ENCODE data around the gene RUVBL2. TPM values are rescaled to one million over a fixed set of nuclear protein-coding genes. Genes with fewer than 3 reads are reported as not detected.
A peak's percentile ranks its signal among the peaks of the same experiment; 100 is the strongest.

RUVBL2 gene
- total RNA-seq, 1 donor from 2014 or later = 62.2 TPM

GRCh38 chr19:48991011-48991609 is 2.6 kb upstream of the RUVBL2 start:
- H3K27ac Mint-ChIP-seq = no peak overlapping the region

DNA sequence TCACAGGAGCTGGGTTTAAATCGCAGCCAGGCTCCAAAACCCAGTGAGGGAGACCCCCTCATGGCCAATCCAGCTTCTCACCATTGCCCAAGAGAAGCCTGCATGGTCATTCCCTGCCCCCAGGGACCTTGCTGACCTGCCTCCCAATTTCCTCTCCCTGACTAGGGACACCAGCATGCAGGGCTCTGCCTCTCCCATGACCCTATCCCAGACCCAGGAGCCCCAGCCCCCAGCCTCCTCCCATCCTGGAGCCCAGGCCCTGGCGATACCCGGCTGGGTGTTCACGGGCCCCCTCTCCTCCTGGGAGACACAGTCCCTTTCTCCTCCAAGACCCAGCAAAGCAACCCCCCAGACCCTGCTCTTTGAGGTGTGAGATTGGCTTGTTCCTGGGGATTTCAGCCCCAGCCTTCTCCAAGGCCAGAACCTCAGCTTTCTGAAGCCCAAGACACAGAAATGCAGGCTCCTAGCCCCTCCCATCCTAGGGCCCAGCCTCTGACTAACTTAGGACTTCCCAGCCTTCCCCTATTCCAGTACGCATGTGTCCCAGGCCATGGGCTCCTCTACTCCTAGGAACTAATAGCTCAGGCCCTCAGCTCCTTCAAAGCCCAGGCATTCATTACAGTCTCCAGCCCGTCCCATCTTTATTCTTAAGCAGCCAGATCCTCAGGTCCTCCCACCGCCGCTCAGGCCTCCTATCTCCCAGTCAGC is 1.7 kb upstream of the RUVBL2 start:
- Mint-ChIP-seq H3K4me3 (peak overlapping the region; percentile 93), H3K27ac (peak overlapping the region; percentile 99), H3K9me3 (no peaks in the 10 kb centered on the region), H3K27me3 (ENCODE audit: low read depth) (no peaks in the 10 kb centered on the region), H3K36me3 (peaks cover 18% of the 10 kb centered on the region), H3K4me1 (peaks cover 31% of the 10 kb centered on the region)
- DNase-seq (ENCODE audit: low spot score in 2 of 2, unreplicated experiment in 2 of 2) = no peak
- no peak for TF ChIP-seq CTCF (IDR thresholded peaks at IDR 0.05; ENCODE audit: unreplicated experiment)

More at GRCh38 chr19:48991011-48991609, 2.6 kb upstream of the RUVBL2 start:
- Mint-ChIP-seq H3K4me1 (peaks cover 31% of the 10 kb centered on the region), H3K27me3 (ENCODE audit: low read depth) (no peaks in the 10 kb centered on the region), H3K4me3 (peak overlapping the region; percentile 15), H3K9me3 (no peaks in the 10 kb centered on the region), H3K36me3 (peaks cover 18% of the 10 kb centered on the region)
- no peak for DNase-seq (ENCODE audit: low spot score in 2 of 2, unreplicated experiment in 2 of 2)
- no peak for TF ChIP-seq CTCF (IDR thresholded peaks at IDR 0.05; ENCODE audit: unreplicated experiment)

DNA sequence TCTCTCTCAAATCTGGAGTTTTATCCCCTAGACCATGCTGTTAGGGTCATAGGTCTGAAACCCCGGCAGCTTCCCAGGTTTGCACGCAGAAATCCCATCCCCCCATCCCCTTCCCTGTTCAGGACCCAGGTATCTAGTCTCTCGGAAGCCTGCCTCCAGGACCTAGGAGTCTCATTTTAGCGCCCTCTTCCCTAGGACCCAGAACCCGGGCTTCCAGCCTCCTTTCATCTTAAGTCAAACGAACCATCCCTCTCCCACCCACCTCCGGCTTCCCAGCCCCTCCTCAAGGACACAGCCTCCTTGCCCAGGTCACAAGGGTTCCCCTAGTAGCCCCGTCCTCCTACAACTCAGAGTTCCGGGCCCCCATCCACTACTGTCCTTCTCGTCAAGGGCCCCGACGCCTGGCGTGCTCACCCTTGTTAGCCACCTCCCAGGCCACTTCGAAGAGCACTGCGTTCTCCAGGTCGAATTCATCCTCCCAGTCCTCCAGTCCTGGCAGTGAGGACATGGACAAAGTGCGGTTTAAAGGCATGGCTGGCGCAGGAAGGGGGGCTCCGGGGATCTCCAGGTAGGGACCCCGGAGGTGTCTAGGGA is 1.0 kb upstream of the RUVBL2 start:
- Mint-ChIP-seq H3K9me3 (no peaks in the 10 kb centered on the region), H3K36me3 (peaks cover 15% of the 10 kb centered on the region), H3K4me1 (peaks cover 31% of the 10 kb centered on the region), H3K4me3 (peak overlapping the region; percentile 93), H3K27me3 (ENCODE audit: low read depth) (no peaks in the 10 kb centered on the region), H3K27ac (peak overlapping the region; percentile 99)
- TF ChIP-seq CTCF (IDR thresholded peaks at IDR 0.05; ENCODE audit: unreplicated experiment) = no peak
- peak in 1 of 2 experiments; percentile 49 for DNase-seq (ENCODE audit: low spot score in 2 of 2, unreplicated experiment in 2 of 2)

GRCh38 chr19:48994035-48994386 is 324 bp downstream of the RUVBL2 start:
- H3K4me1 Mint-ChIP-seq = peaks cover 31% of the 10 kb centered on the region
- H3K27ac Mint-ChIP-seq = peak overlapping the region; percentile 99
- peak overlapping the region; percentile 93 for H3K4me3 Mint-ChIP-seq
- peaks cover 5% of the 10 kb centered on the region for H3K36me3 Mint-ChIP-seq
- DNase-seq (ENCODE audit: low spot score in 2 of 2, unreplicated experiment in 2 of 2) = no peak
- no peaks in the 10 kb centered on the region for H3K27me3 Mint-ChIP-seq (ENCODE audit: low read depth)
- no peaks in the 10 kb centered on the region for H3K9me3 Mint-ChIP-seq
- TF ChIP-seq CTCF (IDR thresholded peaks at IDR 0.05; ENCODE audit: unreplicated experiment) = no peak

DNA sequence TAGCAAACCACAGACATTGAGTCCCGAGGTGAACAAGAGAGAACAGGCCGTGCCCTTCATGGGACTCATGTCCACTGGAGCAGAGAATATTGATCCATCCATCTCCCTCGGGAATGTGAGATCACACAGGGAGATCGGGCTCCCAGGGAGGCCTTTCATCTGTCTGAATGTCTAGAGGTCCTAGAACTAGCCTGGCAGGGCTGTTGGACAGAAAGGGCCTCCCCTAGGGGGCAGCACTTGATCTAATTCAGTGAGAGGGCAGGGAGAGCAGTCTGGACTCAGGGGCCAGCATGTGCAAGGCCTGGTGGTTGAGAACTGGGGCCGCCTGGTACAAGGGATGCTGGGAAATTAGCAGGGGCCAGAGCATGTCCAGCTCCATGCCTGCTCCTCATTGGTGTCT is 4.3 kb downstream of the RUVBL2 start:
- DNase-seq (ENCODE audit: low spot score in 2 of 2, unreplicated experiment in 2 of 2) = no peak
- H3K4me1 Mint-ChIP-seq = peaks cover 15% of the 10 kb centered on the region
- H3K4me3 Mint-ChIP-seq = no peak overlapping the region
- H3K27me3 Mint-ChIP-seq (ENCODE audit: low read depth) = no peaks in the 10 kb centered on the region
- H3K9me3 Mint-ChIP-seq = no peaks in the 10 kb centered on the region
- H3K27ac Mint-ChIP-seq = no peak overlapping the region
- TF ChIP-seq CTCF (IDR thresholded peaks at IDR 0.05; ENCODE audit: unreplicated experiment) = no peak
- peaks cover 9% of the 10 kb centered on the region for H3K36me3 Mint-ChIP-seq
